ENCODE data around the gene NDUFS6.
A peak's percentile ranks its signal among the peaks of the same experiment; 100 is the strongest.

The NDUFS6 gene

GRCh38 chr5:1806974-1807373 is 5.8 kb downstream of the NDUFS6 start:
- TF ChIP-seq CTCF (conservative IDR thresholded peaks at IDR 0.05; ENCODE audit: low read depth): no peak
- ChIA-PET POLR2A (ENCODE audit: low non-redundant PET) (no interaction called here), CTCF (no interaction called here)
- no peak for DNase-seq (ENCODE audit: low spot score)
- no peak overlapping the region for H3K27ac ChIP-seq

- CTCF ChIA-PET: interaction anchor here (0.7 kb wide), 1 partner anchor 78 kb away, joined by 4 read pairs; no protein-coding TSS in a partner anchor
- peak overlapping the region; percentile 72 for H3K27ac ChIP-seq
- DNase-seq (ENCODE audit: low spot score): no peak
- TF ChIP-seq CTCF (conservative IDR thresholded peaks at IDR 0.05; ENCODE audit: low read depth): no peak
- POLR2A ChIA-PET (ENCODE audit: low non-redundant PET): no interaction called here
Observed at GRCh38 chr5:1807451-1808185, 6.4 kb downstream of the NDUFS6 start.

- TF ChIP-seq CTCF (conservative IDR thresholded peaks at IDR 0.05; ENCODE audit: low read depth): no peak
- DNase-seq (ENCODE audit: low spot score): peak; percentile 88
- CTCF ChIA-PET: interaction anchor here (0.7 kb wide), 1 partner anchor 77 kb away, joined by 4 read pairs; no protein-coding TSS in a partner anchor
- POLR2A ChIA-PET (ENCODE audit: low non-redundant PET): no interaction called here
- H3K27ac ChIP-seq: peak overlapping the region; percentile 72
Observed at GRCh38 chr5:1808439-1808838, 7.2 kb downstream of the NDUFS6 start.

- ChIA-PET CTCF (no interaction called here), POLR2A (ENCODE audit: low non-redundant PET) (no interaction called here)
- DNase-seq (ENCODE audit: low spot score): no peak
- H3K27ac ChIP-seq: peak overlapping the region; percentile 28
- no peak for TF ChIP-seq CTCF (conservative IDR thresholded peaks at IDR 0.05; ENCODE audit: low read depth)
Observed at GRCh38 chr5:1809416-1810035, 8.3 kb downstream of the NDUFS6 start.

- peak overlapping the region; percentile 28; the same call in 1 of the 2 replicates for H3K27ac ChIP-seq
- no peak for DNase-seq (ENCODE audit: low spot score)
- POLR2A ChIA-PET (ENCODE audit: low non-redundant PET): no interaction called here
- CTCF ChIA-PET: interaction anchor here (0.6 to 1.0 kb wide), 2 partner anchors 9 to 15 kb away, joined by 5 read pairs; no protein-coding TSS in a partner anchor
- no peak for TF ChIP-seq CTCF (conservative IDR thresholded peaks at IDR 0.05; ENCODE audit: low read depth)
Observed at GRCh38 chr5:1810581-1811101, 9.4 kb downstream of the NDUFS6 start.

- ChIA-PET CTCF (interaction anchor here (0.6 kb wide), 1 partner anchor 29 kb away, joined by 3 read pairs; no protein-coding TSS in a partner anchor), POLR2A (ENCODE audit: low non-redundant PET) (no interaction called here)
- H3K27ac ChIP-seq: no peak overlapping the region
- no peak for DNase-seq (ENCODE audit: low spot score)
- no peak for TF ChIP-seq CTCF (conservative IDR thresholded peaks at IDR 0.05; ENCODE audit: low read depth)
Observed at GRCh38 chr5:1814183-1815020, 13.2 kb downstream of the NDUFS6 start.
